ENCODE results near the gene ACAD10. TPM values are rescaled to one million over a fixed set of nuclear protein-coding genes. Genes with fewer than 3 reads are reported as not detected.
A peak's percentile ranks its signal among the peaks of the same experiment; 100 is the strongest.

ACAD10 gene
- total and polyA plus RNA-seq, 2 of the 13 experiments (the other 11 are each of a cell fraction or from before 2014, with no cell fraction given) = 15.2 to 16.3 TPM

DNA sequence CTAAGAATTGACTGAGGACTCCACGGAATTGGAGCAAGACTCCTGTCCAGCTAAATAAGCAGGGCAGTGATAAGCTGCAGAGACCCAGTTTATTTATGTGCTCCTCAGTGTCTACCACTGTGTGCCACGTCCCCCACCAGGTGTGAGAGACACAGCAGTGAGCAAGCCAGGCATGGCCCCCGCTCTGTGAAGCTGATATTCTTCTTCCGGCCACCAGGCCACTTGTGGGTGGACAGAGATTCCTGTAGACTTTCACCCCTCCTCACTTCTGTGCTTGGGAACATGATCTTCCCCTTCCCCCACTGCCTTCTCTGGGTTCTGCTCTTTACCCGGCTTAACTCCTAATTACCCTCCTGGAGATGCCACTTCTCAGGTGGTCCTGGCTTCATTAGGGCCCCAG is 21.4 kb upstream of the ACAD10 start:
- peak; percentile 67 for ATAC-seq
- H4K20me1 ChIP-seq (ENCODE audit: insufficient read depth, low read length) = no peaks in the 10 kb centered on the region
- TF ChIP-seq RBM39 (IDR thresholded peaks at IDR 0.05; ENCODE audit: low read depth, low read length, poor library complexity, severe bottlenecking) (no peak), PHF5A (CRISPR knock-in tag; IDR thresholded peaks at IDR 0.05; ENCODE audit: low read depth, unreplicated experiment) (no peak), TAF1 (CRISPR knock-in tag; IDR thresholded peaks at IDR 0.05) (no peak), ZNF570 (CRISPR knock-in tag; IDR thresholded peaks at IDR 0.05; ENCODE audit: borderline replicate concordance) (no peak), ZNF772 (CRISPR knock-in tag; IDR thresholded peaks at IDR 0.05) (no peak)
- TF ChIP-seq, protein P1, sequence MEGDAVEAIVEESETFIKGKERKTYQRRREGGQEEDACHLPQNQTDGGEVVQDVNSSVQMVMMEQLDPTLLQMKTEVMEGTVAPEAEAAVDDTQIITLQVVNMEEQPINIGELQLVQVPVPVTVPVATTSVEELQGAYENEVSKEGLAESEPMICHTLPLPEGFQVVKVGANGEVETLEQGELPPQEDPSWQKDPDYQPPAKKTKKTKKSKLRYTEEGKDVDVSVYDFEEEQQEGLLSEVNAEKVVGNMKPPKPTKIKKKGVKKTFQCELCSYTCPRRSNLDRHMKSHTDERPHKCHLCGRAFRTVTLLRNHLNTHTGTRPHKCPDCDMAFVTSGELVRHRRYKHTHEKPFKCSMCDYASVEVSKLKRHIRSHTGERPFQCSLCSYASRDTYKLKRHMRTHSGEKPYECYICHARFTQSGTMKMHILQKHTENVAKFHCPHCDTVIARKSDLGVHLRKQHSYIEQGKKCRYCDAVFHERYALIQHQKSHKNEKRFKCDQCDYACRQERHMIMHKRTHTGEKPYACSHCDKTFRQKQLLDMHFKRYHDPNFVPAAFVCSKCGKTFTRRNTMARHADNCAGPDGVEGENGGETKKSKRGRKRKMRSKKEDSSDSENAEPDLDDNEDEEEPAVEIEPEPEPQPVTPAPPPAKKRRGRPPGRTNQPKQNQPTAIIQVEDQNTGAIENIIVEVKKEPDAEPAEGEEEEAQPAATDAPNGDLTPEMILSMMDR (CRISPR knock-in tag; IDR thresholded peaks at IDR 0.05) = no peak
- TF ChIP-seq, protein P2, sequence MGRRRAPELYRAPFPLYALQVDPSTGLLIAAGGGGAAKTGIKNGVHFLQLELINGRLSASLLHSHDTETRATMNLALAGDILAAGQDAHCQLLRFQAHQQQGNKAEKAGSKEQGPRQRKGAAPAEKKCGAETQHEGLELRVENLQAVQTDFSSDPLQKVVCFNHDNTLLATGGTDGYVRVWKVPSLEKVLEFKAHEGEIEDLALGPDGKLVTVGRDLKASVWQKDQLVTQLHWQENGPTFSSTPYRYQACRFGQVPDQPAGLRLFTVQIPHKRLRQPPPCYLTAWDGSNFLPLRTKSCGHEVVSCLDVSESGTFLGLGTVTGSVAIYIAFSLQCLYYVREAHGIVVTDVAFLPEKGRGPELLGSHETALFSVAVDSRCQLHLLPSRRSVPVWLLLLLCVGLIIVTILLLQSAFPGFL (CRISPR knock-in tag; IDR thresholded peaks at IDR 0.05) = no peak
- TF ChIP-seq, protein P3, sequence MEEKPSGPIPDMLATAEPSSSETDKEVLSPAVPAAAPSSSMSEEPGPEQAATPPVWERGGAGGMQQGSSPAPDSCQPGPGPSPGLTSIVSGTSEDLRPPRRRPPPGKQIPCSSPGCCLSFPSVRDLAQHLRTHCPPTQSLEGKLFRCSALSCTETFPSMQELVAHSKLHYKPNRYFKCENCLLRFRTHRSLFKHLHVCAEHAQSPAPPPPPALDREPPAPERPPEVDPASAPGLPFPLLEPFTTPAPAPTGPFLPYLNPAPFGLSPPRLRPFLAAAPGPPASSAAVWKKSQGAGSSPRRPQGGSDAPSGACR (CRISPR knock-in tag; IDR thresholded peaks at IDR 0.05) = no peak
- H3K4me2 ChIP-seq (ENCODE audit: low read depth, low read length) = no peak overlapping the region
- ChIA-PET POLR2A (no interaction called here), CTCF (ENCODE audit: low intra/inter-chr PET ratio, low total read pairs) (no interaction called here)
- intact Hi-C loops (cut with micrococcal nuclease; ENCODE audit: unreplicated experiment) (no loop called here), in situ Hi-C loops (cut with HindIII; ENCODE audit: extremely low pct_ligation_motif_present, low pct_unique_long_range_greater_than_20kb) (no loop called here)
- no peaks in the 10 kb centered on the region for H3K27me3 ChIP-seq (ENCODE audit: control insufficient read depth in 1 of 2, insufficient read depth in 2 of 2, low read length in 2 of 2)
- WGBS (ENCODE audit: low lambda C conversion rate) = 93% methylated on average over 2 of the region's 5 CpGs
- H3K9ac ChIP-seq (ENCODE audit: insufficient read depth, low read depth, low read length) = no peak overlapping the region
- no peak for DNase-seq (ENCODE audit: low spot score)
- H3K4me1 ChIP-seq (ENCODE audit: insufficient read depth, low read length) = no peaks in the 10 kb centered on the region
- H2AFZ ChIP-seq (ENCODE audit: low read length) = no peak overlapping the region
- no peak overlapping the region for H3K27ac ChIP-seq (ENCODE audit: extremely low read length, insufficient read depth, low read length)
- H3K36me3 ChIP-seq (replicated peaks in 1 of 2; ENCODE audit: control insufficient read depth in 1 of 2, insufficient read depth in 2 of 2, low read length in 2 of 2) = peaks cover 8 to 53% of the 10 kb centered on the region in 2 experiments
- H3K9me3 ChIP-seq (ENCODE audit: low read length) = no peaks in the 10 kb centered on the region
- H3K4me3 ChIP-seq (replicated peaks in 1 of 3; ENCODE audit: insufficient read depth in 1 of 3, low read depth in 2 of 3, low read length in 3 of 3) = no peak overlapping the region
- no peaks in the 10 kb centered on the region for H3K79me2 ChIP-seq (ENCODE audit: insufficient read depth, low read length)
- no TSS peak for BruUV-seq (replicated peaks)
- FAIRE-seq = no peak

Measured in HepG2 (cell line).